ENCODE results near the gene SH3PXD2B.
"Not testable (repeated sequence)": the region's sequence is repeated elsewhere in the genome, so short reads cannot be mapped to it uniquely, and the experiment has no call there.

Gene SH3PXD2B

GRCh38 chr5:172291837-172292236, 162.5 kb downstream of the SH3PXD2B start:
- DNase-seq = not testable (repeated sequence)

GRCh38 chr5:172288465-172288864, 165.9 kb downstream of the SH3PXD2B start:
- no peak for DNase-seq

- not testable (repeated sequence) for DNase-seq
These were observed 167.2 kb downstream of the SH3PXD2B start for GRCh38 chr5:172287140-172287539.

- DNase-seq = no peak
These were observed 168.8 kb downstream of the SH3PXD2B start for GRCh38 chr5:172285226-172286143.

- DNase-seq = no peak
These were observed 169.7 kb downstream of the SH3PXD2B start for GRCh38 chr5:172284611-172284980.

GRCh38 chr5:172283862-172284610, 170.3 kb downstream of the SH3PXD2B start:
- peak; percentile 45 to 71 (median 50) for DNase-seq

- peak in 3 of 4 experiments; percentile 41 to 71 (median 53) for DNase-seq
These were observed 171.1 kb downstream of the SH3PXD2B start, which contains the start of gene UBTD2 for GRCh38 chr5:172283020-172283861. Gene UBTD2, minus strand, starts transcription at chr5:172283764. Its CDS starts 99 bp downstream, at chr5:172283665.

GRCh38 chr5:172282272-172283019, 171.9 kb downstream of the SH3PXD2B start:
- DNase-seq = no peak

GRCh38 chr5:172281346-172281745, 173.0 kb downstream of the SH3PXD2B start:
- DNase-seq = no peak

GRCh38 chr5:172280929-172281328, 173.4 kb downstream of the SH3PXD2B start:
- no peak for DNase-seq

GRCh38 chr5:172280317-172280716, 174.0 kb downstream of the SH3PXD2B start:
- no peak for DNase-seq

- DNase-seq = no peak
These were observed 176.0 kb downstream of the SH3PXD2B start for GRCh38 chr5:172278356-172278755.

- no peak for DNase-seq
These were observed 178.1 kb downstream of the SH3PXD2B start for GRCh38 chr5:172276214-172276613.

Measured in activated naive CD4-positive, alpha-beta T cell (primary cell).